T1000 (cell line): Measurements from ENCODE around the gene XK.
"Not testable (repeated sequence)": the region's sequence is repeated elsewhere in the genome, so short reads cannot be mapped to it uniquely, and the experiment has no call there.

ENCODE experiments used
- DNase-seq: peaks from one replicate; lab custom pipeline; 2025; ENCODE audit warnings: mixed read lengths; lab: John Stamatoyannopoulos, UW

Gene XK

GRCh38 chrX:37685381-37686359 lies at the start of gene XK:
XK (plus strand) TSS chrX:37685791; CDS start chrX:37685962, 171 bp downstream.
- DNase-seq = no peak

- no peak for DNase-seq
These were observed 47.5 kb upstream of the XK start for GRCh38 chrX:37638047-37638446.

- no peak for DNase-seq
These were observed 45.4 kb upstream of the XK start for GRCh38 chrX:37640142-37640541.

GRCh38 chrX:37641859-37642258 lies 43.7 kb upstream of the XK start:
- DNase-seq = no peak

GRCh38 chrX:37644381-37645305 lies 40.9 kb upstream of the XK start:
- no peak for DNase-seq

GRCh38 chrX:37646254-37646653 lies 39.3 kb upstream of the XK start:
- DNase-seq = no peak

- DNase-seq = not testable (repeated sequence)
These were observed 34.7 kb upstream of the XK start for GRCh38 chrX:37650879-37651278.

GRCh38 chrX:37651921-37652452 lies 33.6 kb upstream of the XK start:
- DNase-seq = no peak

- no peak for DNase-seq
These were observed 32.9 kb upstream of the XK start for GRCh38 chrX:37652589-37653231.

GRCh38 chrX:37653397-37654085 lies 32.0 kb upstream of the XK start:
- no peak for DNase-seq

GRCh38 chrX:37658343-37659030 lies 27.1 kb upstream of the XK start:
- DNase-seq = no peak

GRCh38 chrX:37659047-37659446 lies 26.5 kb upstream of the XK start:
- DNase-seq = no peak

GRCh38 chrX:37662181-37662580 lies 23.4 kb upstream of the XK start:
- DNase-seq = no peak

- no peak for DNase-seq
These were observed 19.1 kb upstream of the XK start for GRCh38 chrX:37666516-37666915.

- DNase-seq = no peak
These were observed 18.4 kb upstream of the XK start for GRCh38 chrX:37667141-37667540.

GRCh38 chrX:37672563-37672962 lies 13.0 kb upstream of the XK start:
- DNase-seq = no peak

- no peak for DNase-seq
These were observed 8.8 kb upstream of the XK start for GRCh38 chrX:37676811-37677210.

- no peak for DNase-seq
These were observed 8.3 kb upstream of the XK start for GRCh38 chrX:37677243-37677642.

GRCh38 chrX:37677765-37678164 lies 7.8 kb upstream of the XK start:
- DNase-seq = no peak

GRCh38 chrX:37678574-37678973 lies 7.0 kb upstream of the XK start:
- no peak for DNase-seq

- DNase-seq = no peak
These were observed 6.4 kb upstream of the XK start for GRCh38 chrX:37679230-37679629.
